Activated CD4-positive, CD25-positive, alpha-beta regulatory T cell (primary cell): ENCODE results near the gene ANKRD33B.
"Not testable (repeated sequence)": the region's sequence is repeated elsewhere in the genome, so short reads cannot be mapped to it uniquely, and the experiment has no call there.

Source experiments
- DNase-seq, 4 experiments: peaks; one replicate each; lab custom pipeline; 2025; lab: John Stamatoyannopoulos, UW

ANKRD33B gene

GRCh38 chr5:10635867-10636350 is 72.0 kb downstream of the ANKRD33B start:
- DNase-seq, result no peak

GRCh38 chr5:10636363-10637142 is 72.7 kb downstream of the ANKRD33B start:
- no peak for DNase-seq

GRCh38 chr5:10637944-10638343 is 74.1 kb downstream of the ANKRD33B start:
- no peak for DNase-seq

GRCh38 chr5:10638723-10639122 is 74.9 kb downstream of the ANKRD33B start:
- not testable (repeated sequence) for DNase-seq

- no peak for DNase-seq
Observed at GRCh38 chr5:10639846-10640368, 76.0 kb downstream of the ANKRD33B start.

- no peak for DNase-seq
Observed at GRCh38 chr5:10642367-10642766, 78.5 kb downstream of the ANKRD33B start.

- no peak for DNase-seq
Observed at GRCh38 chr5:10644192-10644591, 80.3 kb downstream of the ANKRD33B start.

- DNase-seq, result no peak
Observed at GRCh38 chr5:10645146-10645545, 81.3 kb downstream of the ANKRD33B start.

- DNase-seq, result no peak
Observed at GRCh38 chr5:10645671-10646070, 81.8 kb downstream of the ANKRD33B start.

- DNase-seq, result no peak
Observed at GRCh38 chr5:10647640-10648039, 83.8 kb downstream of the ANKRD33B start.

- DNase-seq, result no peak
Observed at GRCh38 chr5:10648806-10649665, 85.2 kb downstream of the ANKRD33B start.

- DNase-seq, result no peak
Observed at GRCh38 chr5:10649666-10650380, 86.0 kb downstream of the ANKRD33B start.

GRCh38 chr5:10652151-10652550 is 88.3 kb downstream of the ANKRD33B start:
- no peak for DNase-seq

GRCh38 chr5:10652606-10653005 is 88.7 kb downstream of the ANKRD33B start:
- no peak for DNase-seq

- DNase-seq, result no peak
Observed at GRCh38 chr5:10653043-10653442, 89.2 kb downstream of the ANKRD33B start.

GRCh38 chr5:10653751-10654400 is 90.0 kb downstream of the ANKRD33B start:
- DNase-seq, result no peak

- no peak for DNase-seq
Observed at GRCh38 chr5:10654566-10654965, 90.7 kb downstream of the ANKRD33B start.

- DNase-seq, result no peak
Observed at GRCh38 chr5:10655161-10655971, 91.5 kb downstream of the ANKRD33B start.

- no peak for DNase-seq
Observed at GRCh38 chr5:10655972-10656830, 92.3 kb downstream of the ANKRD33B start.

- no peak for DNase-seq
Observed at GRCh38 chr5:10658265-10658664, 94.4 kb downstream of the ANKRD33B start.
